CD14-positive monocyte (primary cell): ENCODE results near the gene MKKS. TPM values are rescaled to one million over a fixed set of nuclear protein-coding genes. Genes with fewer than 3 reads are reported as not detected.

Source experiments
- DNase-seq, 3 donors: peaks; one replicate each; pipeline ENCODE4 v3.0.0-alpha.2; 2011 to 2022
- H2AFZ ChIP-seq: 2 replicates; pipeline ENCODE4 v1.6.0; 2012; ENCODE audit warnings: mild to moderate bottlenecking, low read depth, low read length, inconsistent platforms; ENCODE audit not compliant: insufficient read depth, poor library complexity, severe bottlenecking
- H3K27ac ChIP-seq, 2 donors: 1 replicate in 1 of 2; 2 replicates in 1 of 2; pipeline ENCODE4 v1.5.1; 2012 to 2013; ENCODE audit warnings: low read length in 2 of 2, control low read depth in 1 of 2, inconsistent platforms in 1 of 2, low read depth in 1 of 2, mild to moderate bottlenecking in 1 of 2
- H3K27me3 ChIP-seq, 2 donors: one replicate each; pipeline versions ENCODE4 v1.6.0 to v1.6.1; 2011 to 2013; ENCODE audit warnings: low read length in 2 of 2; ENCODE audit not compliant: control insufficient read depth in 2 of 2, insufficient read depth in 2 of 2
- H3K36me3 ChIP-seq, 2 donors: replicated peaks in 1 of 2; 1 replicate in 1 of 2; 2 replicates in 1 of 2; pipeline versions ENCODE4 v1.5.1 to v1.6.1; 2012 to 2013; ENCODE audit warnings: low read length in 2 of 2, control low read depth in 1 of 2, inconsistent platforms in 1 of 2, mild to moderate bottlenecking in 1 of 2; ENCODE audit not compliant: insufficient read depth in 2 of 2, control insufficient read depth in 1 of 2
- H3K4me1 ChIP-seq, 2 donors: 1 replicate in 1 of 2; 2 replicates in 1 of 2; pipeline versions ENCODE4 v1.5.1 to v1.6.1; 2012 to 2013; ENCODE audit warnings: low read length in 2 of 2, control low read depth in 1 of 2, inconsistent platforms in 1 of 2, mild to moderate bottlenecking in 1 of 2, moderate library complexity in 1 of 2; ENCODE audit not compliant: insufficient read depth in 2 of 2, control insufficient read depth in 1 of 2
- H3K4me2 ChIP-seq: replicated peaks from 2 replicates; pipeline ENCODE3; 2012; ENCODE audit warnings: low read length, moderate library complexity, mild to moderate bottlenecking; ENCODE audit not compliant: poor library complexity, severe bottlenecking; ENCODE audit errors: extremely low read depth
- H3K4me3 ChIP-seq, 3 experiments: fragments of 200-600 bp in 1 of 3; sonication (generic) in 1 of 3; replicated peaks in 1 of 3; 1 replicate in 2 of 3; 2 replicates in 1 of 3; pipeline ENCODE4 v1.5.1; 2011 to 2013; ENCODE audit warnings: low read length in 3 of 3, mild to moderate bottlenecking in 3 of 3, control low read depth in 2 of 3, low read depth in 2 of 3, inconsistent platforms in 1 of 3, moderate library complexity in 1 of 3
- H3K79me2 ChIP-seq: 2 replicates; pipeline ENCODE4 v1.6.0; 2012; ENCODE audit warnings: mild to moderate bottlenecking, control low read depth, inconsistent platforms, low read length, moderate library complexity; ENCODE audit not compliant: insufficient read depth
- H3K9ac ChIP-seq: 2 replicates; pipeline ENCODE4 v1.6.0; 2017; ENCODE audit warnings: low read length, mild to moderate bottlenecking; ENCODE audit not compliant: insufficient read depth, poor library complexity, severe bottlenecking
- H3K9me3 ChIP-seq, 2 donors: replicated peaks in 1 of 2; 1 replicate in 1 of 2; 2 replicates in 1 of 2; pipeline versions ENCODE4 v1.5.1 to v1.6.1; 2012 to 2013; ENCODE audit warnings: low read length in 2 of 2, control low read depth in 1 of 2; ENCODE audit not compliant: control insufficient read depth in 1 of 2, insufficient read depth in 1 of 2
- H4K20me1 ChIP-seq: 2 replicates; pipeline ENCODE4 v1.6.0; 2012; ENCODE audit warnings: mild to moderate bottlenecking, low read length, control low read depth, moderate library complexity; ENCODE audit not compliant: insufficient read depth
- H3K27ac Mint-ChIP-seq, 7 donors: one replicate each; pipeline ENCODE4 v1.8.0; 2020; ENCODE audit warnings: mild to moderate bottlenecking in 7 of 7, mixed read lengths in 7 of 7, moderate library complexity in 6 of 7, inconsistent platforms in 2 of 7
- H3K27me3 Mint-ChIP-seq, 3 donors: one replicate each; pipeline ENCODE4 v1.8.0; 2021 to 2022; ENCODE audit warnings: low read depth in 3 of 3, mild to moderate bottlenecking in 3 of 3, mixed read lengths in 3 of 3, moderate library complexity in 3 of 3, inconsistent platforms in 1 of 3
- H3K36me3 Mint-ChIP-seq, 2 donors: one replicate each; pipeline ENCODE4 v1.8.0; 2020; ENCODE audit warnings: mixed read lengths in 2 of 2, inconsistent platforms in 1 of 2, mild to moderate bottlenecking in 1 of 2
- H3K4me1 Mint-ChIP-seq: one replicate; pipeline ENCODE4 v1.8.0; 2020; ENCODE audit warnings: mild to moderate bottlenecking, mixed read lengths
- H3K4me3 Mint-ChIP-seq, 2 donors: one replicate each; pipeline ENCODE4 v1.8.0; 2020; ENCODE audit warnings: mild to moderate bottlenecking in 2 of 2, mixed read lengths in 2 of 2, moderate library complexity in 1 of 2
- H3K9me3 Mint-ChIP-seq, 7 donors: one replicate each; pipeline ENCODE4 v1.8.0; 2020 to 2022; ENCODE audit warnings: mixed read lengths in 7 of 7, mild to moderate bottlenecking in 6 of 7, moderate library complexity in 6 of 7, inconsistent platforms in 2 of 7
- WGBS: methylation state at CpG from one replicate; pipeline ENCODE4 v1.1.5; 2013; ENCODE audit warnings: missing lambda C conversion rate; ENCODE audit not compliant: insufficient coverage; 5-methylcytosine and 5-hydroxymethylcytosine counted together
- intact Hi-C, 2 donors: fragments of 100-400 bp; cut with micrococcal nuclease; formaldehyde crosslinking; loops; one replicate each; pipeline versions ENCODE4 v1.15.0 to v1.15.1; 2023
- polyA plus RNA-seq, 3 donors: library from polyadenylated mRNA; depleted of rRNA in 1 of 3; unstranded in 2 of 3; stranded (reverse) in 1 of 3; fragments of 300-500 nt in 2 of 3; fragments of >200 nt in 1 of 3; fragmentation: Illumina TruSeq in 2 of 3; gene quantifications; 1 replicate in 2 of 3; 2 replicates in 1 of 3; pipeline ENCODE4 v1.2.3, GENCODE V29; 2012 to 2021
- TF ChIP-seq, protein P1 (sequence below): fragments of 200-600 bp; IDR thresholded peaks from one replicate; pipeline ENCODE4 v1.8.0; 2022; ENCODE audit warnings: antibody characterized with exemption, mild to moderate bottlenecking

MKKS gene
- polyA plus RNA-seq, 3 donors, result 4.8 to 34.6 (median 31.8) TPM

DNA sequence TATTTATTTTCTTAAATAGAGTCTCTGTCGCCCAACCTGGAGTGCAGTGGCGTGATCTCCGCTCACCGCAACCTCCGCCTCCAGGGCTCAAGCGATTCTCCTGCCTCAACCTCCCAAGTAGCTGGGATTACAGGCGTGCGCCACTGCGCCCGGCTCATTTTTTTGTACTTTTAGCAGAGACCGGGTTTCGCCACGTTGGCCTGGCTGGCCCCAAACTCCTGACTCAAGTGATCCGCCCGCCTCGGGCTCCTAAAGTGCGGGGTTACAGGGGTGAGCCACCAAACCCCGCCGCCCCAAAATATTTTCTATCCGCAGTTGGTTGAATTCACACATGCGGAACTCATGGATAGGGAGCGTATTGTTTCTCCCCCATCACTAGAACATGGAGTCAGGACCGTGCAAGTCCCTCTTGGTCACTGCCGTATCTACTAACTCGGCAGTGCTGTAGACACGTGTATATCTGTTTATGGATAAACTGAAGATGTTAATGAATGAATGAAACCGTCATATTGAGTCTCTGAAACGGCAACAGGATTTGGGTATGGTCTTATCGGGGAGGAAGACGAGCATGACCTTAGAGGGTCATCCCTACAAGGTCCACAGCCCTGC is 904 bp downstream of the MKKS start:
- peak in 1 of 3 donors; percentile 7 for DNase-seq
- H3K36me3 ChIP-seq, result no peaks in the 10 kb centered on the region
- whole genome bisulfite sequencing, result 64% methylated on average over 16 of the region's 30 CpGs
- no peaks in the 10 kb centered on the region for H3K9me3 ChIP-seq
- peaks cover 21 to 33% of the 10 kb centered on the region in 2 donors for H3K4me1 ChIP-seq
- Mint-ChIP-seq H3K27ac (peak overlapping the region in 6 of 7 donors; percentile 44 to 96 (median 94)), H3K4me1 (peaks cover 51% of the 10 kb centered on the region), H3K4me3 (peak overlapping the region; percentile 92 to 94), H3K9me3 (no peaks in the 10 kb centered on the region), H3K36me3 (peaks cover 2 to 6% of the 10 kb centered on the region in 2 donors), H3K27me3 (no peaks in the 10 kb centered on the region)
- intact Hi-C loops, result loop anchor here (5.0 to 10.0 kb wide), 2 partner anchors 82 to 239 kb away; partner anchors contain the start of gene JAG1 (in 2 of the 2)
- H2AFZ ChIP-seq, result peak overlapping the region; percentile 87
- H3K4me2 ChIP-seq, result peak overlapping the region; percentile 98
- H3K79me2 ChIP-seq, result peaks cover 88% of the 10 kb centered on the region
- TF ChIP-seq, protein P1, sequence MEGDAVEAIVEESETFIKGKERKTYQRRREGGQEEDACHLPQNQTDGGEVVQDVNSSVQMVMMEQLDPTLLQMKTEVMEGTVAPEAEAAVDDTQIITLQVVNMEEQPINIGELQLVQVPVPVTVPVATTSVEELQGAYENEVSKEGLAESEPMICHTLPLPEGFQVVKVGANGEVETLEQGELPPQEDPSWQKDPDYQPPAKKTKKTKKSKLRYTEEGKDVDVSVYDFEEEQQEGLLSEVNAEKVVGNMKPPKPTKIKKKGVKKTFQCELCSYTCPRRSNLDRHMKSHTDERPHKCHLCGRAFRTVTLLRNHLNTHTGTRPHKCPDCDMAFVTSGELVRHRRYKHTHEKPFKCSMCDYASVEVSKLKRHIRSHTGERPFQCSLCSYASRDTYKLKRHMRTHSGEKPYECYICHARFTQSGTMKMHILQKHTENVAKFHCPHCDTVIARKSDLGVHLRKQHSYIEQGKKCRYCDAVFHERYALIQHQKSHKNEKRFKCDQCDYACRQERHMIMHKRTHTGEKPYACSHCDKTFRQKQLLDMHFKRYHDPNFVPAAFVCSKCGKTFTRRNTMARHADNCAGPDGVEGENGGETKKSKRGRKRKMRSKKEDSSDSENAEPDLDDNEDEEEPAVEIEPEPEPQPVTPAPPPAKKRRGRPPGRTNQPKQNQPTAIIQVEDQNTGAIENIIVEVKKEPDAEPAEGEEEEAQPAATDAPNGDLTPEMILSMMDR, result no peak
- no peaks in the 10 kb centered on the region for H3K27me3 ChIP-seq
- peak overlapping the region; percentile 85 for H3K9ac ChIP-seq
- H3K27ac ChIP-seq, result peak overlapping the region; percentile 84 to 91
- peaks cover 38% of the 10 kb centered on the region for H4K20me1 ChIP-seq
- peak overlapping the region; percentile 76 to 93 (median 88) for H3K4me3 ChIP-seq

DNA sequence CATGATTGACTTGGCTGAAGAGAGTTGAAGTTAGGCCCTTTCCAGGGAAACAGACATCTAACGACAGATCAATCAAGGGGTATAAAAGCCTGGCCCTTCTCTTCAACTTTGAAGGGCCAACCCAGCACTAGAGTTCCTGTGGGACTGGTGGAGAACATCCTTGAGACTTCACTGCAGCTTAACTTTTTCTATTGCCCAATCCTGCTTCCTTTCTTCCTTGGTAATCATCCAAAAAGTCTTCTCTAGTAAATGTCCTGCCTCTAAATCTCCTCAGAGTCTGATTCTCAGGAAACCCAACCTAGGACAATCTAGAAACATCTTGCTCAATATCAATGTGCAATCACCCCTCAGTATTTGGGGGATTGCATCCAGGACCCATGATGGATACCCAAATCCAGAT is 1.9 kb downstream of the MKKS start:
- TF ChIP-seq, protein P1, result no peak
- Mint-ChIP-seq H3K4me1 (peaks cover 50% of the 10 kb centered on the region), H3K27me3 (no peaks in the 10 kb centered on the region), H3K36me3 (peaks cover 0 to 6% of the 10 kb centered on the region in 2 donors), H3K9me3 (no peaks in the 10 kb centered on the region), H3K4me3 (no peak overlapping the region), H3K27ac (peak overlapping the region in 4 of 7 donors; percentile 0 to 57 (median 17))
- no CpG with 5 or more reads among the region's 1 CpG for WGBS
- Histone ChIP-seq H3K4me1 (peaks cover 21 to 33% of the 10 kb centered on the region in 2 donors), H3K9ac (no peak overlapping the region), H3K79me2 (peaks cover 90% of the 10 kb centered on the region), H3K9me3 (no peaks in the 10 kb centered on the region), H3K36me3 (no peaks in the 10 kb centered on the region), H2AFZ (no peak overlapping the region), H3K27ac (no peak overlapping the region), H3K4me3 (no peak overlapping the region), H3K4me2 (no peak overlapping the region), H3K27me3 (no peaks in the 10 kb centered on the region), H4K20me1 (peaks cover 49% of the 10 kb centered on the region)
- no peak for DNase-seq
- intact Hi-C loops, result loop anchor here (5.0 to 10.0 kb wide), 2 partner anchors 83 to 240 kb away; partner anchors contain the start of gene JAG1 (in 2 of the 2)
